ENCODE measurements around the gene CALM1. TPM values are rescaled to one million over a fixed set of nuclear protein-coding genes. Genes with fewer than 3 reads are reported as not detected.

CALM1 gene
- total RNA-seq, 1 donor from 2014 or later: 362 TPM

DNA sequence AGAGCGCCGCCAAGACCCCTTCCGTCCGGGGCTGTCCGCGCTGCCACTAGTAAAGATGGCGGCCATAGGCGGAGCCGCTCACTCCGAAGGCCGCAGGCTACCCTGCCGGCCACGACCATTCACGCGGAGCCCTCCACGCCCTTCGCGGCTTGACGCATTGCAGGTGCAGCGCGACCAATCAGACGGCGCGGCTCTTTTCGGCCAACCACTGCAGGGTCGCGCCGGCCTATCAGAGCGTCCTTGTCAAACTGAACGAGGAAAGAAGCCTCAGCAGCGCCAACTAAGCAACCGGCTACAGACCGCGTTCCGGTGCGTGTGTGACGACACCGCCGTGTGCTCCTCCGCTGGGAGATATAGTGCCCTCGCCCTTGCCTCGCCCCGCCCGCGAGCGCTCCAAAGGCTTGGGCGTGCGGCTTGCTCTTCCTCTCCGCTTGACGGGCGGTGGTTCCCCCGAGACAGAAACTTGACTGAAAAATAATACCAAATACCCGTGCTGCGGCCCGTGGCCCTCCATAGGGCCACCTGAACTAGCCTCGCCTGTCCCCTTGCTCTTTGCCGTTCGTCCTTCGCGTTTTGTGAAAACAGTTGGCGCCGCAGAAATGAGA, 13.6 kb upstream of the CALM1 start:
- Histone ChIP-seq H3K4me2 (peak overlapping the region; percentile 84), H3F3A (ENCODE audit: low read depth) (peaks cover 16% of the 10 kb centered on the region), H4K20me1 (ENCODE audit: low read depth) (no peaks in the 10 kb centered on the region), H3K4me1 (peaks cover 14% of the 10 kb centered on the region), H3K27ac (peak overlapping the region; percentile 95), H3K9ac (peak overlapping the region; percentile 71), H3K79me2 (ENCODE audit: low read depth) (no peaks in the 10 kb centered on the region), H3K27me3 (peaks cover 9% of the 10 kb centered on the region), H3K9me3 (ENCODE audit: low read depth) (no peaks in the 10 kb centered on the region), H2AFZ (replicated peaks) (peak overlapping the region; percentile 80), H3K36me3 (no peaks in the 10 kb centered on the region), H3K4me3 (peak overlapping the region; percentile 56)
- DNase-seq (ENCODE audit: low spot score): peak; percentile 100
- H3K9me3 Mint-ChIP-seq: no peaks in the 10 kb centered on the region
- TF ChIP-seq, protein P1, sequence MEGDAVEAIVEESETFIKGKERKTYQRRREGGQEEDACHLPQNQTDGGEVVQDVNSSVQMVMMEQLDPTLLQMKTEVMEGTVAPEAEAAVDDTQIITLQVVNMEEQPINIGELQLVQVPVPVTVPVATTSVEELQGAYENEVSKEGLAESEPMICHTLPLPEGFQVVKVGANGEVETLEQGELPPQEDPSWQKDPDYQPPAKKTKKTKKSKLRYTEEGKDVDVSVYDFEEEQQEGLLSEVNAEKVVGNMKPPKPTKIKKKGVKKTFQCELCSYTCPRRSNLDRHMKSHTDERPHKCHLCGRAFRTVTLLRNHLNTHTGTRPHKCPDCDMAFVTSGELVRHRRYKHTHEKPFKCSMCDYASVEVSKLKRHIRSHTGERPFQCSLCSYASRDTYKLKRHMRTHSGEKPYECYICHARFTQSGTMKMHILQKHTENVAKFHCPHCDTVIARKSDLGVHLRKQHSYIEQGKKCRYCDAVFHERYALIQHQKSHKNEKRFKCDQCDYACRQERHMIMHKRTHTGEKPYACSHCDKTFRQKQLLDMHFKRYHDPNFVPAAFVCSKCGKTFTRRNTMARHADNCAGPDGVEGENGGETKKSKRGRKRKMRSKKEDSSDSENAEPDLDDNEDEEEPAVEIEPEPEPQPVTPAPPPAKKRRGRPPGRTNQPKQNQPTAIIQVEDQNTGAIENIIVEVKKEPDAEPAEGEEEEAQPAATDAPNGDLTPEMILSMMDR (IDR thresholded peaks at IDR 0.05): no peak
- no peak for TF ChIP-seq EZH2phosphoT487 (IDR thresholded peaks at IDR 0.05)
- peak; percentile 33 for TF ChIP-seq EZH2 (IDR thresholded peaks at IDR 0.05)
- H3K4me3 Mint-ChIP-seq: no peak overlapping the region
- peaks cover 12% of the 10 kb centered on the region for H3K4me1 Mint-ChIP-seq
- no peak overlapping the region for H3K27ac Mint-ChIP-seq
- no peaks in the 10 kb centered on the region for H3K27me3 Mint-ChIP-seq (ENCODE audit: insufficient read depth, low read depth)
- no peaks in the 10 kb centered on the region for H3K36me3 Mint-ChIP-seq

DNA sequence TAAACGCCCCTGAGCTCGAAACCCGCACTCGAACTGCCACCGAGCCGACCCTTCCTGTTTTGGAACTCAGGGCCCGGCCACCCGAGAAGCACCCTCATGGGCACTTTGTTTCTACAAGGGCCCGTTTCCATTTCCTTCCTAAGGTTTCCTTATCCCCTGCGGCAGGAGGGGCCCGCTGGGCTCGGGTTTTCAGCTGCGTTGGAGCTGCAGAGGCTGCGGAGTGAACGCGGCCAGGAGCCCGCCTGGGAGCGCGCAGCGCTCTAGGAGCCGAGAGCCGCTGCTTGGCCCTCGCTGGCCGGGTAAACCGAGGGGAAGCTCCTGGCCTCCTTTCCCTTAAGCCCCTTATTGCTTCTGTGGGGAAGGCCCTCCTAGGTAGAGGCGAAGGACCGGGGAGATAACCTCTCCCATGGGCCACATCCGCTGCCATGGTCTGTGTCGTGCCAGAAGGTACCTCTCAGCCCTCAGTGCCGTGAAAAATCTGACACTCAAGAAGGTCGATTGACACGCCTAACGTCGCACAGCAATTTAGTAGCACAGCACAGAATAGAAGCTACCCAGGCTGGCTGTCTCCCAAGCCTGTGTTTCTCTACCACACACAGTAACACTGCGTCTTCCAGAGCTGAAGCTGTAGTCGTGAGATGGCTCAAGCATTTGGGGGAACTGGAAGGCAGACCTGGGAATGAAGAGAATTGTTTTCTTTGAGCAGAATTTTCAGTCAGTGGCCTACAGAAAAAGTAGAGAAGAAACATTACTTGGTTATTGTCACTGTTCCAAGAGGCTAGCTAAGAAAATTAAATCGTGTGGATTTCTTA, 12.9 kb upstream of the CALM1 start:
- no peaks in the 10 kb centered on the region for H4K20me1 ChIP-seq (ENCODE audit: low read depth)
- no peak overlapping the region for H3K4me3 Mint-ChIP-seq
- H3K36me3 ChIP-seq: no peaks in the 10 kb centered on the region
- peaks cover 18% of the 10 kb centered on the region for H3K4me1 ChIP-seq
- no peaks in the 10 kb centered on the region for H3K79me2 ChIP-seq (ENCODE audit: low read depth)
- H3K4me1 Mint-ChIP-seq: peaks cover 16% of the 10 kb centered on the region
- H3K9me3 ChIP-seq (ENCODE audit: low read depth): no peaks in the 10 kb centered on the region
- peak overlapping the region; percentile 7 for H3K9ac ChIP-seq
- peaks cover 9% of the 10 kb centered on the region for H3K27me3 ChIP-seq
- peak overlapping the region; percentile 83 for H3K4me2 ChIP-seq
- DNase-seq (ENCODE audit: low spot score): peak; percentile 82
- H3K9me3 Mint-ChIP-seq: no peaks in the 10 kb centered on the region
- H2AFZ ChIP-seq (replicated peaks): peak overlapping the region; percentile 74
- TF ChIP-seq, protein P1 (IDR thresholded peaks at IDR 0.05): no peak
- TF ChIP-seq EZH2 (IDR thresholded peaks at IDR 0.05) (no peak), EZH2phosphoT487 (IDR thresholded peaks at IDR 0.05) (no peak)
- H3K36me3 Mint-ChIP-seq: no peaks in the 10 kb centered on the region
- H3F3A ChIP-seq (ENCODE audit: low read depth): peaks cover 16% of the 10 kb centered on the region
- H3K27ac Mint-ChIP-seq: no peak overlapping the region
- H3K4me3 ChIP-seq: peak overlapping the region; percentile 52
- H3K27ac ChIP-seq: peak overlapping the region; percentile 37
- H3K27me3 Mint-ChIP-seq (ENCODE audit: insufficient read depth, low read depth): no peaks in the 10 kb centered on the region

DNA sequence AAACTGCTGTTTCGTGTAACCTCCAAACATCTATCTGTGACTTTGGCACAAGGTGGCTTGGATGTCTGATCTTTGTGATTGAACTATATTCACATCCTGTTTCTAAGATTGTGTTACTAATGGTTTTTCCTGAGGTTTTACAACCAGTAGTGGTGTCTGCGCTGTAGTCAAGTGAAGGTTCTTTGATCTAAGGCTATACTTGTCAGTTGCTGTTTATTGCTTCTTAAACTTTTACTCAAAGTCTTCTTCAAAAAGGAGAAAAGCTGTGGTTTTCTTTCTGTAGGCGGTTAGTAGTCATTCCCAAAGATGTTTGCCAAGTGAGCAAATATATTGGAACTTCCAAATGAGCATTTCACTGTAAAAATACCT, 12.3 kb upstream of the CALM1 start:
- peaks cover 18% of the 10 kb centered on the region for H3K4me1 ChIP-seq
- DNase-seq (ENCODE audit: low spot score): no peak
- Mint-ChIP-seq H3K9me3 (no peaks in the 10 kb centered on the region), H3K27ac (no peak overlapping the region), H3K27me3 (ENCODE audit: insufficient read depth, low read depth) (no peaks in the 10 kb centered on the region), H3K36me3 (no peaks in the 10 kb centered on the region), H3K4me1 (peaks cover 16% of the 10 kb centered on the region), H3K4me3 (no peak overlapping the region)
- peaks cover 16% of the 10 kb centered on the region for H3F3A ChIP-seq (ENCODE audit: low read depth)
- peaks cover 9% of the 10 kb centered on the region for H3K27me3 ChIP-seq
- H3K9ac ChIP-seq: no peak overlapping the region
- TF ChIP-seq, protein P1 (IDR thresholded peaks at IDR 0.05): no peak
- TF ChIP-seq EZH2 (IDR thresholded peaks at IDR 0.05) (no peak), EZH2phosphoT487 (IDR thresholded peaks at IDR 0.05) (no peak)
- H3K4me3 ChIP-seq: no peak overlapping the region
- peak overlapping the region; percentile 83 for H3K4me2 ChIP-seq
- no peaks in the 10 kb centered on the region for H4K20me1 ChIP-seq (ENCODE audit: low read depth)
- H3K36me3 ChIP-seq: no peaks in the 10 kb centered on the region
- no peaks in the 10 kb centered on the region for H3K79me2 ChIP-seq (ENCODE audit: low read depth)
- H2AFZ ChIP-seq (replicated peaks): peak overlapping the region; percentile 74
- H3K9me3 ChIP-seq (ENCODE audit: low read depth): no peaks in the 10 kb centered on the region
- H3K27ac ChIP-seq: no peak overlapping the region
